Nephron progenitor cell (in vitro differentiated cells): ENCODE measurements around the gene RPS6KL1.

Experiments
- DNase-seq: peaks from one replicate; pipeline ENCODE4 v3.0.0; 2021
- H3K27ac Mint-ChIP-seq: 2 replicates; pipeline ENCODE4 v1.8.0; 2021; ENCODE audit warnings: mild to moderate bottlenecking, moderate library complexity, mixed read lengths
- H3K27me3 Mint-ChIP-seq: 2 replicates; pipeline ENCODE4 v1.8.0; 2021; ENCODE audit warnings: mild to moderate bottlenecking, low read depth, mixed read lengths; ENCODE audit not compliant: poor library complexity
- H3K36me3 Mint-ChIP-seq: 2 replicates; pipeline ENCODE4 v1.8.0; 2021; ENCODE audit warnings: low read depth, mixed read lengths
- H3K4me1 Mint-ChIP-seq: 2 replicates; pipeline ENCODE4 v1.8.0; 2021; ENCODE audit warnings: mixed read lengths
- H3K4me3 Mint-ChIP-seq: 2 replicates; pipeline ENCODE4 v1.8.0; 2021; ENCODE audit warnings: mild to moderate bottlenecking, moderate library complexity, mixed read lengths
- H3K9me3 Mint-ChIP-seq: 2 replicates; pipeline ENCODE4 v1.8.0; 2021; ENCODE audit warnings: mild to moderate bottlenecking, moderate library complexity, mixed read lengths
- CTCF ChIP-seq: fragments of 200-600 bp; sonication (generic); IDR thresholded peaks from 2 replicates; pipeline ENCODE4 v1.5.0; 2021; ENCODE audit warnings: antibody characterized with exemption

RPS6KL1 gene

DNA sequence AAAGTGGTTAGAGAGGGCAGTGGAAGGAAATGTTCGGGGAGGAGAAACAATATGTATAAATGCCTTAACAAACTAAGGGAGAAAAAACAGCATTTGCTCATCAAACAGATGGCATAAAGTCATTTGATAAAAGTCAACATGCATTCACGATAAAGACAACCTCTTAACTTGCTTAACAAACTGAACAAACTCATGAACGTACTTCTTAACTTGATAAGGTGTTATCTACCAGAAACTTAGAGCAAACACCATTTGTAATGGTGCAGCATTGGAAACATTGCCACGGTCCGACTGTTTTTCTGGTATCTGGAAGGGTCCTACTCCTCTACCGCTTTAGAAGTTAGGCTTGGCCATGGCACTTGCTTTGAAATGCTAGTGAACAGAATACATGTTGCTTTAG, 4.2 kb upstream of the RPS6KL1 start:
- Mint-ChIP-seq H3K27ac (no peak overlapping the region), H3K9me3 (no peaks in the 10 kb centered on the region), H3K4me1 (peaks cover 4% of the 10 kb centered on the region), H3K36me3 (no peaks in the 10 kb centered on the region), H3K27me3 (peaks cover 70% of the 10 kb centered on the region), H3K4me3 (no peak overlapping the region)
- TF ChIP-seq CTCF: no peak
- DNase-seq: no peak

DNA sequence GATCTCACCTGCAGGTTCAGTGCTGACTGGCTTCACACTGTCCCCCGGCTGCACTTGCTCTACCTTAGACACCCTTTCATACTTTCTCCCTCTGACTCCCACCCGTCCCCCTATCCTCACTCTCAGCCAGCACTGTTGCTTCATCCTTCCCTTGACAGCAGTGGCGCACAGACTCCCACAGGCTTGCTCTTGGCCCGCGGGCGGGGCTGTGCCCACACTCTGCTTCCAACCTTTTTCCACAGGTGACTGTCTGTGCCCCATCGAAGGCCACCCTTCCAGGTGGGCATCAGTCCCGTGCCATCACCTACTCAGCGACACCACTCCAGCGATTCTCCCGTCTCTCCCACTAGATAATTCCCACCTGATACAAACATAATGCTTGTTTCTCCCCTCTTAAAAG, 1.0 kb upstream of the RPS6KL1 start:
- H3K4me3 Mint-ChIP-seq: peak overlapping the region; percentile 20
- H3K4me1 Mint-ChIP-seq: peaks cover 9% of the 10 kb centered on the region
- H3K9me3 Mint-ChIP-seq: no peaks in the 10 kb centered on the region
- H3K27me3 Mint-ChIP-seq: peaks cover 60% of the 10 kb centered on the region
- no peaks in the 10 kb centered on the region for H3K36me3 Mint-ChIP-seq
- no peak overlapping the region for H3K27ac Mint-ChIP-seq
- TF ChIP-seq CTCF: no peak
- no peak for DNase-seq

- Mint-ChIP-seq H3K4me3 (peak overlapping the region; percentile 87), H3K9me3 (no peaks in the 10 kb centered on the region), H3K27ac (no peak overlapping the region), H3K4me1 (peaks cover 15% of the 10 kb centered on the region), H3K27me3 (peaks cover 50% of the 10 kb centered on the region), H3K36me3 (no peaks in the 10 kb centered on the region)
- no peak for TF ChIP-seq CTCF
- no peak for DNase-seq
These were observed 891 bp downstream of the RPS6KL1 start for GRCh38 chr14:74921987-74922751.

- no peak for TF ChIP-seq CTCF
- H3K4me1 Mint-ChIP-seq: peaks cover 22% of the 10 kb centered on the region
- no peak overlapping the region for H3K4me3 Mint-ChIP-seq
- no peak overlapping the region for H3K27ac Mint-ChIP-seq
- no peaks in the 10 kb centered on the region for H3K9me3 Mint-ChIP-seq
- no peaks in the 10 kb centered on the region for H3K36me3 Mint-ChIP-seq
- DNase-seq: no peak
- H3K27me3 Mint-ChIP-seq: peaks cover 39% of the 10 kb centered on the region
These were observed 1.9 kb downstream of the RPS6KL1 start for GRCh38 chr14:74921053-74921620.

- Mint-ChIP-seq H3K4me3 (no peak overlapping the region), H3K27me3 (peaks cover 33% of the 10 kb centered on the region), H3K36me3 (no peaks in the 10 kb centered on the region), H3K27ac (no peak overlapping the region), H3K4me1 (peaks cover 22% of the 10 kb centered on the region), H3K9me3 (no peaks in the 10 kb centered on the region)
- no peak for TF ChIP-seq CTCF
- no peak for DNase-seq
These were observed 2.8 kb downstream of the RPS6KL1 start for GRCh38 chr14:74920281-74920680.
